NCI-H146 treated with DMSO at 0.1 percent for 48 hours (cell line): Measurements from ENCODE around the gene ACOX1.

Experiments
- DNase-seq: peaks from one replicate; lab custom pipeline; 2025; ENCODE audit not compliant: unreplicated experiment; lab: John Stamatoyannopoulos, UW

Gene ACOX1

GRCh38 chr17:75937652-75938051 lies 41.3 kb downstream of the ACOX1 start:
- DNase-seq, result no peak

- DNase-seq, result no peak
Measured at GRCh38 chr17:75933808-75934207, 45.2 kb downstream of the ACOX1 start.

- DNase-seq, result no peak
Measured at GRCh38 chr17:75932852-75933251, 46.1 kb downstream of the ACOX1 start.

- DNase-seq, result no peak
Measured at GRCh38 chr17:75931062-75931461, 47.9 kb downstream of the ACOX1 start.

- peak; percentile 4 for DNase-seq
Measured at GRCh38 chr17:75927286-75927922, 51.6 kb downstream of the ACOX1 start.

GRCh38 chr17:75926456-75926855 lies 52.5 kb downstream of the ACOX1 start:
- no peak for DNase-seq

GRCh38 chr17:75925912-75926311 lies 53.1 kb downstream of the ACOX1 start:
- DNase-seq, result no peak

- no peak for DNase-seq
Measured at GRCh38 chr17:75925103-75925502, 53.9 kb downstream of the ACOX1 start.

GRCh38 chr17:75922963-75923874 lies 55.7 kb downstream of the ACOX1 start:
- no peak for DNase-seq

- DNase-seq, result no peak
Measured at GRCh38 chr17:75922173-75922961, 56.6 kb downstream of the ACOX1 start.

GRCh38 chr17:75921596-75921995 lies 57.4 kb downstream of the ACOX1 start:
- no peak for DNase-seq

GRCh38 chr17:75920045-75920560 lies 58.9 kb downstream of the ACOX1 start:
- DNase-seq, result no peak

GRCh38 chr17:75919611-75920010 lies 59.4 kb downstream of the ACOX1 start:
- DNase-seq, result no peak

GRCh38 chr17:75917917-75918445 lies 61.0 kb downstream of the ACOX1 start:
- no peak for DNase-seq

GRCh38 chr17:75917141-75917916 lies 61.6 kb downstream of the ACOX1 start:
- no peak for DNase-seq

- DNase-seq, result no peak
Measured at GRCh38 chr17:75915268-75915667, 63.7 kb downstream of the ACOX1 start.

- DNase-seq, result no peak
Measured at GRCh38 chr17:75914643-75915267, 64.2 kb downstream of the ACOX1 start.

GRCh38 chr17:75913537-75914210 lies 65.3 kb downstream of the ACOX1 start:
- DNase-seq, result no peak

GRCh38 chr17:75910699-75911098 lies 68.3 kb downstream of the ACOX1 start:
- DNase-seq, result peak; percentile 11
